Amniotic epithelial cell (primary cell): ENCODE results near the gene FAM131B.
"Not testable (repeated sequence)": the region's sequence is repeated elsewhere in the genome, so short reads cannot be mapped to it uniquely, and the experiment has no call there.

Source experiments
- DNase-seq: peaks from one replicate; pipeline ENCODE4 v3.0.0-alpha.2; 2010; ENCODE audit warnings: low read depth

Gene FAM131B

DNA sequence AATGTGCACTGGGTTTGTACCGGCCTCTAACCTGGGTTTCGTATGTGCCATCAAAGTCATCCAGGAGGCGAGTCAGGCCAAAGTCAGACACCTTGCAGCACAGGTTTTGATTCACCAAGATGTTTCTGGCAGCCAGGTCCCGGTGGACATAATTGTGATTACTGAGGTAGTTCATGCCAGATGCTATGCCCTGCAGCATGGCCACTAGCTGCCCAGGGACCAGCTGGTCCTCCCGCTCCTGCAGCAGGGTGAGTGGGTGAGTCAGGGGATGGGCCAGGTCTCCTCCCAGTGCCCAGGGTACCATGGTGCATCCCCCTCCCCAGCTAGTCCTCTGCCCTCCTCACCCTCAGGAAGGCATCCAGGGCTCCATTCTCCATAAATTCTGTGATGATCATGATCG is 32.3 kb upstream of the FAM131B start:
- no peak for DNase-seq

DNA sequence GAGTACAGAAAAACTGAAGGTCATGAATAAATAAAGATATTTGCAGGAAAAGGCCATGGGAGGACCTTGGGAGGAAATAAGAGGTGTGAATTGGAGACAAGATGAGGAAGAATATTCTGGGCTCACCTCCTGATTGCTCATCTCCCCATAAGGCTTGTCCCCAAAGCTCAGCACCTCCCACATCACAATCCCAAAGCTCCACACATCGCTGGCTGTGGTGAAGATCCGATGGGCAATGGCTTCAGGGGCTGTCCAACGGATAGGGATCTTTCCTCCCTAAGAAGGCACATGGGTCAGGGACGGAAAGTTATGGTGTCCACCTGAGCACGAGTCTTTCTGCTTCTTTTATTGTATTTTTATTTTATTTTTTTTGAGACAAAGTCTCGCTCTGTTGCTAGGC is 31.6 kb upstream of the FAM131B start:
- DNase-seq = no peak

DNA sequence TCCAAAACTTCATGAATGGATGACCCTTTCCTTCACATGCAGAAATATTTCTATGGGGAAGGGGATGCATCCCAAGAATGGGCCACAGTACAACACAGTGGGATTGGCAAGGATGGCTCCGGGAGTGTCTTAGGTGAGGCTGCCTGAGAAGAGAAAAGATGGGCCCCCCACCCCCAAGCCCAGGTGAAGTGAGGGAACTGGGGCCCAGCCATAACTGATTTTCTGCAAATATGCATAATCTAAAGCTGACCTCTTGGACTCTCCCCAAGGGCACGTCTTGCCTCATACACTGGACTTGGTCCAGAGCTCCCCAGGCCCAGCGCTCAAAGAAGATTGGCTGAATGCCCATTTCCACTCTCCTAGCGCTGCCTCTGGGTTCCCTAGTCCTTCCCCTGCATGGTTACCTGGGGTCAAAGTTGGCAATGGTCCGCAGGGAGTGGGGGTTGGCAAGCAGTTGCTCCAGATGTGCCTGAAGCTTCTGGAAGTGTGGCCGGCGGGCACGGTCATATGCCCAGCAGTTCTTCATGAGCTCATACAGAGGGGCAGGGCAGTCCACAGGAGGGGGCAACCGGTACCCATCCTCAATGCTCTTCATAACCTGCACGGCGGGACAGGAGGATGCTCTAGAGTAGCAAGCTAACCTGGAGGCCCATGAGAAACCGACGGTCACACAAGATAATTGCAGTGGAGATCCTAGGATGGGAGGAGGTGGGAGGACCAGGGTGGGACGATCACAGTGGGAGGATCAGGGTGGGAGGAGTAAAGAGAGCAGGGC is 30.9 kb upstream of the FAM131B start:
- peak; percentile 73 for DNase-seq

DNA sequence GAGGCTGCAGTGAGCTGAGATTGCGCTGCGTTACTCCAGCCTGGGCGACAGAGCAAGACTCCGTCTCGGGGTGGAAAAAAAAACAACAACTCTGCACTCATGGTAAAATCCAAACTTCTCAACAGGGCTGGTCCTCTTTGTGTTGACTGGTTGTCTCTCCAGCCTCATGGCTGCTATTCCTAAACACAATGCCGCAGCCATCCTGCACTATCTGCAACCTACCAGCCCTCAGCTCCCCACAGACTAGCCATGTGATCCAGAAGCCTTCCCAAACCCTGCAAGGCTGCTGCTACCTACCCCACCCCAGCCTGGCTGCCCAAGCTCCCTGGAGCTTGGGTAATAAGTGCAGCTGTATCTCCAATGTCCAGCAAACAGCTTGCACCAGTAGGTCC is 30.4 kb upstream of the FAM131B start:
- no peak for DNase-seq

DNA sequence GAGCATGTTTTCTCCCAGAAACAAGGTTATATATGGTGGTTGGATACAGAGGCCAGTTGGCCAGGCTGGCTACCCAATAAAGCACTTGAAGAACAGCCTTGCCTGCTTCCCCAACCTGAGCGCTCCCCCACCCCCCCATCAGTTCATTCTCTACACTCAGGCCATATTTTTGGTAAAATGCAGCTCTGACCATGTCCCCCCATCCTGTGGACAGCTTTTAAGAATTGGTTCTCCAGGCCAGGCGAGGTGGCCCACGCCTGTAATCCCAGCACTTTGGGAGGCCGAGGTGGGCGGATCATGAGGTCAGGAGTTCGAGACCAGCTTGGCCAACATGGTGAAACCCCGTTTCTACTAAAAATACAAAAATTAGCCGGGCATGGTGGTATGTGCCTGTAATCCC is 29.9 kb upstream of the FAM131B start:
- not testable (repeated sequence) for DNase-seq

DNA sequence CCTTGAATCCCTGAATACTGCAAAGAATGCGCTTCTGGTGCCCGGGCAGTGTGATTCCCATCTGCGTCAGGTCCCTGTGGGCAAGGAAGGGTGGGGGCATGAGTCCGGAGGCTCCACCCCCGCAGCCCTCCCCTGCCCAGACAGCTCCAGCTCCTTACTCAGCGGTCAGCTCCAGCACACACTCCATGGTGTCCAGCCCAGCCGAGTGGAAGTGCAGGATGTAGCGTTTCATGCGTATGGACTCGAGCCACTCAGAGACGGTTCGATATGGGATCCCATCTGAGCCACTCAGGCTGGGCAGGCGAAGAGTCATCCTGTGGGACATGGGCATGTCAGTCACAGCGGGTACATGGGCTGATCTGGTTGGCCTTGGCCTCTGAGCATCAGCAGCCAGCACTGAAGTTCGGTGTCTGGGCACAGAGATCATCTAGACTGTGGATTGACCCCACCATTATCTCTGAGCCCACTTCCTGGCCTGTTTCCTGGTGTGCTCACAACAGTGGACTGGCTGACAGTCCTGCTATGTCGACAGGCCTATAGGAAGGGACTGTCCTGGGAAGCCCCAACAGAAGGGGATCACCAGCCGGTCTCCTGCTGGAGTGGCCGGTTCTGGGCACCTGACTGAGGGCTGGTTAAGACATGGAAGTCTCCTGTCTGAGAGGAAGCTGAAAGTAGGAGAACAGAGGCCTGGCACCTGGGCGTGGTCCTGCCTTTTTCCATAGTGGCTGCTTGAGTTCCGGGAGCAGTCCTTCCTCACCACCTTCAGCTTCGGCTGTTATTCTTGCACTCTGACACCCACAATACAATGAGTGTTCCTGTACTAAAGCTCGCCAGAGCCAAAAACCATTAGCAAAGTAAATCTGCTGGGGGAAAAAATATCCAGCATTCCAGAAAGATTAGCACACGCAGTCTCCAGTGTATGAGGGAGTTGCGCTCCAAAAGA is 29.2 kb upstream of the FAM131B start:
- peak; percentile 88 for DNase-seq

DNA sequence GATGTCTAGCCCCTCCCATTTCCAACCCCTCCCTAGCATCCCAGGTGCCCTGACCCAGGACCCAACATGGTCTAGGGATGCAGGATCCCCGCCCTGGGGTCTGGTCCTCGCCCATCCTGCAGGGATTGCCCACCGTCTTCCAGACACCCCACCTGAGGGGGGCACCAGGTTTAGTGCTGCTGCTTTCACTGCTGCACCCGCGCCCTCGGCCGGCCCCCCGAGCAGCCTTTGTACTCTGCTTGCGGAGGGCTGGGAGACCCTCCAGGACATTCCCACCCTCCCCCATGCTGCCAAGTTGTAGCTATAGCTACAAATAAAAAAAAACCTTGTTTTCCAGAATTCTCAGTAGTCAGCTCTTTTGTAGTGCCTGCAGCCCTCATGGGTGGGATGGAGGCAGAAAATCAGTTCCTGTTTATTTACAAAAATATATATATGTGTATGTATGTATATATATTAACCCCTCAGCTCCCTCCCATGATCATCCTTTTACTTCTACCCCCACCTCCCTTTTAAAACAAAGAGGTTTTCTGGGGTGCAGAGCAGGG is 28.3 kb upstream of the FAM131B start:
- DNase-seq = no peak

DNA sequence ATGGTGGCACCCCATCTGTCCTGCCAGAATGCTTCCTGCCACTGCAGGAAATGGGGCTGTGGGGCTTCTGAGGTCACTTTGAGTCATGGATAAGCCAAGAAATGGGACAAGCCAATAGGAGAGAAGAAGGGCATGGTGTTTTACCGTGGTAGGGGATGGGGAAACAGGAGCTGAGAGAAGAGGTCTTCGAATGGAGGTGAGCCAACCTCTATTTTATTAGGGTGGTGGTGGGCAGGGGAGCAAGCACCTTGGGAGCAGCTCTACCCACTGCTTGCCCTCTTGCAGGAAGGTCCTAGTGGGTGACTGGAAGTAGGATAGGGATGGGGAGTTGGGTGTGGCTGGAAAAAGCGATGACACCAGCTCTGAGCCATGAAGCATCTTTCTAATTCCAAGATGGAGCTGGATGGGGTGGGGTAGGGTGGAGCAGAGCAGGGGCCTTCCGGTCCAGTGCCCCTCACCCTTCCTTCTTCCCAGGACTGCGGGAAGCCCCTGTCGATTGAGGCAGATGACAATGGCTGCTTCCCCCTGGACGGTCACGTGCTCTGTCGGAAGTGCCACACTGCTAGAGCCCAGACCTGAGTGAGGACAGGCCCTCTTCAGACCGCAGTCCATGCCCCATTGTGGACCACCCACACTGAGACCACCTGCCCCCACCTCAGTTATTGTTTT is 27.7 kb upstream of the FAM131B start:
- no peak for DNase-seq

DNA sequence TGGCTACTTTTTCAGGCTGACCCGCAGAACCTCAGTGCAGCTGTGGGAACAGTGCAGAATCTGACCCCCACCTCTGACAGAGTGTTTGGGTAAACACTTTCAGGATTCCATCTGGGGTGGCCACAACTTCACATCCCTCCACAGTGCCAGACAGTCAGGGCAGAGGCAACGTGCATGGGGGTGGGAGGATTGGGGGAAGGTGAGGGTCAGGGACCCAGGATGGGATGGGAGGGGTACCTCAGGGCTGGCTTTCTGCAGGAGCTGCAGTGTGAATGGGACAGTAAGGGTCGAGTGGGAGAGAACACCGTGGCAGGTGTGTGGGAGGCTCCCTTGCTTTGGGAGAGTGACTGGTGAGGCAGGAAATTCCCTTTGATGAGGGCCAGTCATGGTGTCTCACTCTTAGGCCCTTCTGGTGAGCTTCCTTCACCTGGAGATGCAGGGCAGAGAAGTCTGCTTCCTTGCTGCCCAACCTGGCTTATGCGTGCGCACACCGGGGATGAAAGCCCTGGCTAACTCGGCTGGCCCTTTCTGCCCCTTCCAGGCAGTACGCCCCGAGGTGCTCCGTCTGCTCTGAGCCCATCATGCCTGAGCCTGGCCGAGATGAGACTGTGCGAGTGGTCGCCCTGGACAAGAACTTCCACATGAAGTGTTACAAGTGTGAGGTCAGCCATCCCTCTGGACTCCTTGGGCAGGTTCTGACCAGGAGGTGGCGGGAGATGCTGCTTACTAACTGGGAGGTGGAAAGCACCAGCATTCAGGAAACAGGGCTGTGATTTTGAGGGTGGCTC is 27.0 kb upstream of the FAM131B start:
- no peak for DNase-seq

DNA sequence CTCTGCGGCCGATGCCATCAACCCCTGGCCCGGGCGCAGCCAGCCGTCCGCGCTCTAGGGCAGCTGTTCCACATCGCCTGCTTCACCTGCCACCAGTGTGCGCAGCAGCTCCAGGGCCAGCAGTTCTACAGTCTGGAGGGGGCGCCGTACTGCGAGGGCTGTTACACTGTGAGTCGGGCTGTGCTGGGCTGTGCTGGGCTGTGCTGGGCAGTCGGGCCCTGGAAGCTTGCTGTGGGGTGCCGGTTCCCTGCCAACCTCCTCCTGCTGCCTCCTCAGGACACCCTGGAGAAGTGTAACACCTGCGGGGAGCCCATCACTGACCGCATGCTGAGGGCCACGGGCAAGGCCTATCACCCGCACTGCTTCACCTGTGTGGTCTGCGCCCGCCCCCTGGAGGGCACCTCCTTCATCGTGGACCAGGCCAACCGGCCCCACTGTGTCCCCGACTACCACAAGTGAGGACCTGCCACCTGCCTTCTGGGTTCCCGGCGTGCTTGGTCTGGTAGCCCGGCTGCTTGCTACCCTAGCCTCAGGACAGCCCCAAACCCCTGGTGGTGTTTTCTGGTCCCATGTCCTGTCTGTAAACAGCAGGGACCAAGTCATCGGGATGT is 26.1 kb upstream of the FAM131B start:
- no peak for DNase-seq

DNA sequence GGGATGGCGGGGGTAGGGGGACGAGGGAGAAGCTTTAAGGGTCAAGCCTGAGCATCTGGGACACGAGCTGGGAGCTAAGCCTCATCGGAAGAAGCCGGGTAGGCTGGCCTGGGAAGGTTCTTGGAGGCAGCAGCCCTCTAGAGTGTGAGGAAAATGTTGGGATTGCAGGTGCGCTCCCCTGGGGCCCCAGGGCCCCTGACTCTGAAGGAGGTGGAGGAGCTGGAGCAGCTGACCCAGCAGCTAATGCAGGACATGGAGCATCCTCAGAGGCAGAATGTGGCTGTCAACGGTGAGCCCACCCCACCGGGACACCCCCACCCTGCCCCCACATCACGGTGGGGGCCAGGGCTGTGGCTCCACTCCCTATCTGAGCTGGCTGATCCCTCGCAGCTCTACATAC is 25.5 kb upstream of the FAM131B start:
- DNase-seq = no peak

DNA sequence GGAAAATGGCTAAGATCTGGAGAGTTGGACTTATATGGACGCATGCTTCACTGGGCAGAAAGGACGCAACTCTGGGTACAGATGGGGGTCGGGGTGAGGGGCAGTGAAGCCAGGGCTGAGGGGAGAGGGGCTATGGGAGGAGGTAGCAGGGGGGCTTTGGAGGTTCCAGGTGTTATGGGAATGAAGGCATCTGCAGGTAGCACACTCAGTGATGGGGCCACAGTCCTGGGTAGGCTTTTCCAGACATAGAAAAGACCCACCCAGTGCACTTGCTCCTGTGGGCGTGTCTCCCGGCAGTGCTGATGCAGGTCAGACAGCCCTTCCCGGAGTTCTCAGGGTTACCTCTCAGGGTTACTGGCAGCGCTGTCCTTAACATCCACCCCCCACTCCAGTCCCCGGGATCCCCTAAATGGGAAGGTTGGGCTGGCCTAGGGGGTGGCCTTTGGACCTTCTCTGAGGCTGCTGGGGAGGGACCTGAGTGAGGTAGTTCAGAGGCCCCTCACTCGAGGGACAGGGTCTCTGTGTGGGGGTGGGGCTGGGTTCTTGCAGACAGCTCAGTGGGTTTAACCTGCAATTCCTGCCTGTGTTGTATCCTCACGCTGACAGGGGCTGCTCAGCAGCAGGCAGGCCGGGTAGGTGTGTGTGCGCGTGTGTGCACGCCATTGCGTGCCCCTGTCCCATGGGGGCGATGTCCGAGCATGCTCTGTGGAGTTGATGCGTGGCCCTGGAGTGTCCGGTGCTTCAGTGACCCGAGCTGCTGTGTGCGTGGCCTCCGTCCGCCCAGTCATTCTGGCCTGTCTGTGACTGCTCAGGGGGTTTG is 24.9 kb upstream of the FAM131B start:
- no peak for DNase-seq

DNA sequence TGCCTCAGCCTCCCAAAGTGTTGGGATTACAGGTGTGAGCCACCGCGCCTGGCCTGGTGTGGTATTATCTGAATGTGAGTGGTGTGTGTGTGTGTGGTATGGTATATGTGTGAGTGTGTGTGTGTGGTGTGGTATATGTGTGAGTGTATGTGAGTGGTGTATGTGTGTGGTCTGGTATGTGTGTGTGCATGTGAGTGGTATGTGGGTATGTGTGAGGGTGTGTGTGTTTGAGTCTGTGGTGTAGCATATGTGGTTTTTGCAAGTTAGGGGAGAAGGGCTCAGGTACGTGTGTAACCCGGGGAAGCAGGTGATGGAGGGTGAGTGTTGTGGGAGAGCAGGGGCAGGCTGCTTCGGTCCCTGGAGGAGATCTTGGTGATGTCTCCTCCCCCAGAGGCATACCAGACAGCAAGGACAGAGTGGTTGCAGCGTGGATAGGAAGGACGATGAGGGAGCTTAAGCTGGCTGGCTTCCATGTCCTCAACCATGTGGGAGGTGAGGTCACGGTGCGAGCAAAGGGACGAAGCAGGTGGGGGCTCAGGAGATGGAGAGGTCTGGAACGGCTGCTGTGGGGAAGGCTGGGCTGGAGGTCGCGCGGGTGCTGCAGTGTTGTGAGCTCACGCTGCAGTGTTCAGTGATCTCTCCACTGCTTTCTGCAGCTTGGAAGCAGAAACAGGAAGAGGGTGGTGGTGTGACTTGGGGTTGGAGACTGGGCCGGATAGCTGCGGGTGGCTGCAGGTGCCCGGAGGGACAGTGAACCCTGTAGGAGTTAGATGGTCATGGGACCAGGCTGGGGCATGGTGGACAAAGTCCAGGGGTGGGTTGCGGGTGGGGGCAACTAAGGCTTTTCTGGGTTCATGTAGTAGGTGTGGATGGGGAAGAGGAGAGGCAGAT is 23.6 kb upstream of the FAM131B start:
- peak; percentile 74 for DNase-seq

DNA sequence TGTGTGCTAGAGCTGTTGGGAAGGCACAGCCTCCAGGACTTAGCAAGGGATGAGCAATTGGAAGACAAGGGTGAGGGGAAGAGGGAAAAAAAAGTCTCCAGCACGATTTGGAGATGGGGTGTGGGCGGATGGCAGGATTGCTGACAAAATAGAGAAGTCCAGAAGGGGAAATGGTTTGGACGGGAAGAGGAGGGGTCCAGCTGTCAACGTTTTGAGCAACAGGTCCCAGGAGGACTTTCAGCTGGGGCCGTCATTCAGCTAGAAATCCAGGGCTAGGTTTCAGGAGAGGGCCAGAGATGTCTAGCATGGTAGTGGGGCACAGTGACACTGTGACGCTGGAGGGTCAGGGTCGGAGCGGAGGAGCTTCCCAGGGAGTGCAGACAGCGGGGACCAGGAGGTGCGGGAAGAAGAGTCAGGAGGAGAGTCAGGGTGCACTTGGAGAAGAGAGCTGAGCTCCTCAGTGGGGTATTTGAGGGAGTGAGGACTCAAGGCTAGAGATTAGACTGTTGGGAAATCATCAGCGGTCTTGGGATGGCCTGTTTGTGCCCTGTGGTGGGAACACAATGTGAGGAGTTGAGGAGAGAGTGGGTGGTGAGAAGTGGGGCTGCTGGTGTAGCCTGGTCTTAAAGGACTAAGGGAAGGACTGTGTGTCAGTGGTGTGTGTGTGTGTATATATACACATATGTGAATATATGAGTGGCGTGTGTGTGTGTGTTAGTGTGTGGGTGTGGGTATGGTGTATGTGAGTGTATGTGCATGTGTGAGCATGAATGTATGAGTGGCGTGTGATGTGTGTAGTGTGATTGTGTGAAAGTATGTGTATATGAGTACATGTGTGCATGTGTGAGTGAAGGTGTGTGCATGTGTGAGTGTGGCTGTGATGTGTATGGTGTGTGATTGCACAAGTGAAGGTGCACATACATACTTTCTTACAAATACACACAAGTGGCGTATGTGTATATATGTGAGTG is 22.4 kb upstream of the FAM131B start:
- DNase-seq = peak; percentile 95

DNA sequence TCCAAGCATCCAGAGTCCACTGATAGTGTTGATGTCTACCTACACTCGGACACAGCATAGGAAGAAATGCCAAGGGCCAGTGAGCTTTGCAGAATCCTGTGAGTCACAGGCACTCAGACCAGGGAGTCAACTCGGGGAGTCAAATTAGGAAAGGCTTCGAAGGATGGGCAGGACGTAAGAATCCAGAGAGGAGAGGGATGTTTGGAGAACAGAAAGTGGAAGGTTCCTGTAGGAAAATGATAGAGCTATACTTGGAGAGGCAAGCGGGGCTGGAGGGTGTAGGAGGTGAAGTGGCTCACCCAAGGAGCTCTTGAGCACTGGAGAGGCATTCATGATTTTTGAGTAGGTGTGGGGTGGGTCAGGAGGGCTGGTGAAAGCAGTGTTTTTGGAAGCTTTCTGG is 21.6 kb upstream of the FAM131B start:
- peak; percentile 69 for DNase-seq

DNA sequence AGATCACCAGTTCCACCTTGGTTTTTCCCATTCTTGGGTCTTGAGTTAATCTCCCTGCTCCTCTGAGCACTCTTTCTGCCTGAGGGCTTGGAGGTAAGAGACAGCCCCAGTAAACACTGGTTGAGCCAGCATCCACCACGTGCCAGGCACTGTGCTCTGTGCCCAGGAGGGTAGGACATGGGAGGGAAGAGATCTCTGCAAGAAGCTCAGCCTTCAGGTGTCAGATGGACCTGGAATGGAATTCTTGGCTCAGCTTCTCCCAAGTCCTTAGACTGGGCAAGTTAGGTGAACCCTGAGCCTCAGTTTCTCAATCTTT is 21.1 kb upstream of the FAM131B start:
- DNase-seq = no peak

DNA sequence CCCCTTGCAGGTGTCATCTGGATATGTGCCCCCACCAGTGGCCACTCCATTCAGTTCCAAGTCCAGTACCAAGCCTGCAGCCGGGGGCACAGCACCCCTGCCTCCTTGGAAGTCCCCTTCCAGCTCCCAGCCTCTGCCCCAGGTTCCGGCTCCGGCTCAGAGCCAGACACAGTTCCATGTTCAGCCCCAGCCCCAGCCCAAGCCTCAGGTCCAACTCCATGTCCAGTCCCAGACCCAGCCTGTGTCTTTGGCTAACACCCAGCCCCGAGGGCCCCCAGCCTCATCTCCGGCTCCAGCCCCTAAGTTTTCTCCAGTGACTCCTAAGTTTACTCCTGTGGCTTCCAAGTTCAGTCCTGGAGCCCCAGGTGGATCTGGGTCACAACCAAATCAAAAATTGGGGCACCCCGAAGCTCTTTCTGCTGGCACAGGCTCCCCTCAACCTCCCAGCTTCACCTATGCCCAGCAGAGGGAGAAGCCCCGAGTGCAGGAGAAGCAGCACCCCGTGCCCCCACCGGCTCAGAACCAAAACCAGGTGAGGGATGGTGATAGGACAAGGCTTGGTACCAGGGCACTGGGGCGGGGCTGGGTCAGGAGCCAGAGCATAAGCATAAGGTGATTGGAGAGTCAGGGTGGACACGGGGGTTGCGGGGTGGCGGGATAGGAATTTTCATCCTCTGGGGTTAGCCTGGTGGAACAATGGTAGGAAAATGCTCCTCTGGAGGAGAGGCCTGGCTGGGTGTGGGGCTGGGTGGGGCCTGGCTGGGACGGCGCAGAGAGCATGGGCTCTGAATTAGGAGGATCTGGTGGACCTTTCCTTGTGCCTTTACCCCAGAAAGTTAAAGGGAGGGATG is 20.5 kb upstream of the FAM131B start:
- no peak for DNase-seq
